ENCODE results near the gene MEPCE.

- TF ChIP-seq POLR2A (IDR thresholded peaks at IDR 0.05): peak in 1 of 2 donors; percentile 31
- no peak for TF ChIP-seq CTCF (IDR thresholded peaks at IDR 0.05)
Observed at GRCh38 chr7:100435401-100436304, 6.0 kb downstream of the MEPCE start.
